Stimulated activated CD4-positive, alpha-beta T cell treated with anti-CD3 and anti-CD28 coated beads, Interleukin-2, amount 100 ng/mL, for 24 hours (primary cell): ENCODE results near the gene CNTNAP5.

Experiments used
- DNase-seq, 2 donors: peaks; one replicate each; pipeline ENCODE4 v3.0.0-alpha.2; 2020

The CNTNAP5 gene

DNA sequence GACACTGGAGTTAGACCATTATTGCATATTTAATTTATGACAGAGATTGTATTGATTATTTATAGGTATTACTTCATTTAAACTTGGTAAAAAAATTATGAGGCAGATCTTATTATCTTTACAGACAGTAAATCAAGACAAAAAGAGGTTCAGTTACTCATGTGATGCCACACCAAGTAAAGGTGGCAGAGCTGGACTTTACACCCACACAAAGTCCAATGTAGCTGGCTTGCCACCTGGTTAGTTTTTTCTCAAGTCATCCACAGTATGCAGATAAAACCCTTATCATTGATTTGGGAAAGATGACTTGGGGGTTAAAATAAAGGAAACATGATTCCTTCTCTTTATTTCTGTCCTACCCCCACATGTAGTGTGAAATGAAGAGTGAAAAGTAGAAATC, 137.2 kb downstream of the CNTNAP5 start:
- no peak for DNase-seq

DNA sequence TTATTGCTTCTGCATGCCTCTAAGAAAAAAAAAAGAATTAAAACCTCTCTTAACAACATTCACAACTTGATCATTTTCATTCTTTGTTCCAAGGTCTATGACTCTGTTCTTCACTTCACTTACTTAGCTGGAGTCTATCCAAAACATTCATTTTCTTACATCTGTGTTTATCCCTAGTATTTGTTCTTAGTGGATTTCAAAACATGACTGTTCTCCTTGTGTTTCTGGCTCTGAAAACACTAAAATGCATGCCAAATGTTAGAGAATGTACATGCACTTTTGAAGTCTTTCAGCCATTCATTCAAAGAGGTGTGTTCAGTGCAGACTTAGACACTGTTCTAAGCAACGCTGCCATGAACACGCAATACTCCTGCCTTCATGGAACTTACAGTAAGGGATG, 138.8 kb downstream of the CNTNAP5 start:
- DNase-seq, result no peak

DNA sequence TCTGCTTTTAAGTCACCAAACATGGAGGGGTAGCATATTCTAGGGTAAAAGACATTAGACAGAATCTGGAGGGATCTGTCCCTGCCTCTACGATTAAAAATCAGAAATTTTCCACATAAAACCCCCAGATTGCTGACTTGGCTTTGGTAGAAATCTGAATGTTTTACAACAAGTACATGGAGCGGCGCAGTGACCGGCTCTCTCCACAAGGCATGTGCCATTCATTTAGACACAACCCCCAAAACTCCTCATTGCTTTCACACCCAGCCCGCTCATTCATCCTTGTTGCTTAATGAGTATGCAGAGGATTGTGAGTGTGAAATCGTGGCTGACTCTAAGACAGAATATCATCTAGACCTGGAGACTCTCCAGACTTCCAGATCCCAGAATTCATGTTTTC, 140.6 kb downstream of the CNTNAP5 start:
- DNase-seq, result no peak

DNA sequence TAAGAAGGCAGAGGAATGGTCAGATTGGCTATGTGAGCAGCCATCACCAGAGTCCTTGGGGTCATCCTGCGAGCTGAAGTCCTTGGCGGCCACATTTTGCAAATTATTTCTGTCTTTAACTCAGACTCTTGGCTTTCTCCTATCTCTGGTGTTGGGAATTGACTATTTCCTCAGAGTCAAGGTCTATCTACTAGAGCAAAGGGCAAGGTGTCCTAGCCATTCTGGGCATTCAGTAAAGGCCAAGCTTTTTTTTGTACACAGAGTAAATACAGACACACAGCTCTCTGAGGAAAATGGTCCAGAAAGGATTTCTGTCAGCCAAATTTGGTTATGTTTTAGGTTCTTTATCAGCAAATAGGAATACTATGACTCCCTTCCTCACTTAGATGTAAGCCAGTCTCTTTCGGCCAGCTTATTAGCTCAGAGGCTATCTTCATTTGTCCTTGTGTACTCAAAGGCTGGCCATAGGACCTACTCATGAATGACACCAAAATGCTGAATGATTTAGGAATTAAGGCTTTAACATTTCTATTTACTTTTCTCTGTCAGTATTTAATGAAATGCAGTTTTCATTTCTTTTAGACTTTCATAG, 146.5 kb downstream of the CNTNAP5 start:
- DNase-seq, result no peak

DNA sequence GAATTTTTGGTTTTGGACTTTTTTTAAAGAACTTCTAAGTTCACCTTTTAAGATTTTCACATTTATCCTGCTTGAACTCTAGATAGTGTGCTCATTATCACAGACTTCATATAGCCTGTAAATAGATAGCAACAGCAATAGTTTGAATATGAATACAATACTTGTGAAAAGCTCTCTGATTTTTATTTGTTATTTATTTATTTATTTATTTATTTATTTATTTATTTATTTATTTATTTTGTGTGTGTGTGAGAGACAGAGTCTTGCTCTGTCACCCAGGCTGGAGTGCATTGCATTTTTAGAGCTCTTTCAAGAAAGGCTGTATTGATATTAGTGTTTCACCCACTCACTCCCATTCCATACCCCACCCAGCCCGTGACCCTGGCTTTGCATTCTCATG, 153.6 kb downstream of the CNTNAP5 start:
- no peak for DNase-seq

DNA sequence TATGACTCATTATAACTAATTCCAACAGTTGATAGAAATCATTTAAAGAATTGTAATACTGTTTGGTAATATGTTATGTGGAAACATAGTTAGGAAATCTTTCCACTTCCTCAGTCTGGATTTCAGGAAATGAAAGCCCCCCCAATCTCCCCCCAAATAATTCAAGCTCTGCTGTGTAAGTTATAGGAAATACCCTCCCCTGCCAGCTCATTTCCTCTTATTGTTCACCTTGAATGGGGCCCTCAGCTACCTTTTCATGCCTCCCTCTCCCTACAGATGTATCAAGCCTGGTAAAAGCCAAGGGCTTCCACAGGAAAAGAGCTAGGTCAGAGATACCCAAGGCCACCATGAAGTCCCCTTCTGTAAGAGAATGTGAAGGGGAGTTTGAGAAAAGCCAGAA, 155.5 kb downstream of the CNTNAP5 start:
- DNase-seq, result no peak

DNA sequence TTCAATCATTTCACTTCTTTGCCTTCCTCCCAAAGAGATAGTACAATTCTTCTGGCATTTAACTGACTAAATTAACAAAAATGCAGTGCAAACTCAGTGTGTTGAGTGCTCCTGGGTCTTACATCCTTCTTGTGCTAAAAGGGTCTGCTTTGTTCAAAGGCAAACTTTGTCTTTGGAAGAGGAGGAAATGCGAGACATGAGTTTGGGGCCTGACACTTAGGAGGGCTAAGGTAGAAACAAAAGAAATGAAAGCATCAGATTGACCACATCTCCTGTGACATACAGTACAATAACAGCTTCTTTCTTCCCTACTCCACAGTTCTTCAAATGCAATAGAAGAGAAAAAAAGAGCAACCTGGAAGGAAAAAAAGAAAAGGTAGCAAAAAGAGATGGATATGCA, 161.7 kb downstream of the CNTNAP5 start:
- DNase-seq, result no peak

DNA sequence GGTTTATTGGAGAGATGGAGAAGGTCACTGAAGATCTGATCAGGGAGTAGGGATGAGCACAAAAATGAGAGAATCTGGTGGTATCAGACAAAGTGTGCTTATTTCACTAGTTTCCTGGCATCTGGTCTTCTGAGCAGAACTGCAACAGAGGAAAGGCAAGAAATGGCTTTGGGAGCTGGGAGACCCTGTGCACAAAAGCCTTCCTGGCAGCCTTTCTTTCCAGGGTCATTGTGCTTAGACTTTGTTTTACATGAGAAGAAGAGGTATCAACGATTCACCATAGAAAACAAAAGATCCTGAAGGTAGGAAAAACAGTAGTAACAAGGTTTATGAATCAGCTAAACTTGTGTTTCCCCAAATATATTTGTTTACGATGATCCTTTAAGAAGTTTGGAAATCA, 162.9 kb downstream of the CNTNAP5 start:
- no peak for DNase-seq

DNA sequence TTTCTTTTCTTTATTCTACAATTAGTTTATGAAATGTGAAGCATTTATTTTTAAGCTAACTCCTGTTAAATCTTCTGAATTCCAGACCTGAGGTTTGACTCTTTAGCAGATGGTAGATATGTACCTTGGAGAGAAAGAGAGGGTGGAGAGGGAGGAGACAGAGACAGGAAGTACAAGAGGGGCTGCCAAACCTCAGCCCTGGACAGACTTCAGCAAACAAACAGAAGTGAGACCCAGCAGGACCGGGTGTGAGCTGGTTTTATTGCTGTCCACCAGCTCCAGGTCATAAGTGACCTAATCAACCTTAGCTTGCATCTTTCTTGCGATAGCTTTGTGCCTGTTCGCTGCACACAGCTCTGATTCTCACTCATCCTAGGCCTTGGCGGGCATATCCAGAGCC, 168.6 kb downstream of the CNTNAP5 start:
- no peak for DNase-seq

DNA sequence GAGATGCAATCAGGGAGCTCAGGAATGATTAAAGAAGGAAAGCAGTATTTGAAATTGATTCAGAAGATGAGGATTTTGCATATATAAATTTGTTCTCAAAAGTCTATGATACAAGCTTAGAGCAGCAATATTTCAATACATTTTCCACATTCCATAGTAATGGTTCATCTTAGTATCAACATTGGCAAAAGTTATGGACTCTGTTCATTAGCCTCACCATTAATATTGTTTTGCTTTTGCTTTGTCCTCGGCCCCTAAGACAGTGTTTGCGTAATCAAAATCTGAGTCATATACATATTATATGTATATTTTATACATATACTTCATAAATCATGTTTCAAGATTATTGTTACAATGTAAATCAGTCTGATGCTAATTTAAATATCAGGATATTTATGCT, 176.6 kb downstream of the CNTNAP5 start:
- DNase-seq, result no peak

DNA sequence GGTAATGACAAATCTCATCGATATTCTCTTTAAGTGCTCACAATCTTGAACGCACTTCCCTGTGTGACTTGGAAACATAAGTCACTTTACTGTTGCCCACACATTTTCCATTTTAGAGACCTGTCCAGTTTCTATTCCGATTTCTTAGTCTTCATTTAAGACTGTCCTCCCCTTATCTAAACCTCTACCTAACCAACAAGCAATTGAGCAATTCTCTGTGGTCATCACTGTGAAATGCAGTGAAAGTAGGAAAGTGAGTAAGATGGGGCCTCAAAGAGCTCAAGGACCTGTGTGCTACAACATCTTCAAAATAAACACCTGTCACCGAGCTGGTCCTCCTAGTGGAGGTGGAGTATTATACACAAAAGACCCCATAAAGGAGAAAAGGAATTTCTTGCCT, 184.4 kb downstream of the CNTNAP5 start:
- no peak for DNase-seq

DNA sequence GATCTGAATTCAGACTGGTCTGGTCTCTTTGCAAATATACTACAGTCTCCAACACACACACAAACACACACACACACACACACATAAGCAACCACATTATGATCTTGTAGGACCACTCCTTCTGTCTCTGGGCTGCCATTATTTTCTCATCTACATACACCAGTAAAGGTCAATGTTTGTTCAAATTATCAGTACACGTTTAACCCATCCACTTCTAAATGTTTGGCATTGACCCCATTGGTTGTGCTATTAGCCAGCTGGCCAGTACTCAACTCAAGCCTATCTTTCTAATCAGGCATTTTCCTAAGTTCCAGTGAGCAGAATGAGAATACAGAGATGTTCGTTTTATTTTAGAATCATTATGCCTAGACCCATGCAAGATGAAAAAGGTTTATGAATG, 186.4 kb downstream of the CNTNAP5 start:
- no peak for DNase-seq

DNA sequence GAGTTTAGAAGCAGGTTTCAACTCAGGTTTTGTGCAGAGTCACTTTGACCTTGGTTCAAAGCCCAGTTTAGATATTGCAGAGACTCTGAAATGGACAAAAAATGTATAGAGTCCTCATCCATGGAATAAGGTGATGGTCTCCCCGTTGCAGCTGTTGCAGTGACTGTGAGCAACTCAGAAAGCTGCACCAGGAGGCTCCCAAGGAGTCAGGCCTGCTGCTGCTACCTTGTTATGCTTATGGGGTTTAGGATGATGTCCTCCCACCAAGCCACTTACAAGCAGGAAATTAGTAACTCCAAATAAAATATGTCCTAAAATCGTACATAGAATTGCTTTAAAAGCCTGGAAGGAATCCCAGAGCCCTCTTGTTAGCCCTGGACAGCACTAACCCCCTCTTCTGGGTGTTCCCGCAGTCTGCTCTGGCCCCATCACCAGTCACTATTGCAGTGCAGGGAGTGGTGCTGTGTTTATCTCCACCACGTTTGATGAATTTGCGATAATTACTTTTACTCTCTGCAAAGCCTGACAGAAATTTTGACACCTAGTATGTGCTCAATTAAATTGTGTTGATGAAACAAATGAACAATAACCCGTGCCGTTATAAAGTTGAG, 189.0 kb downstream of the CNTNAP5 start:
- no peak for DNase-seq

DNA sequence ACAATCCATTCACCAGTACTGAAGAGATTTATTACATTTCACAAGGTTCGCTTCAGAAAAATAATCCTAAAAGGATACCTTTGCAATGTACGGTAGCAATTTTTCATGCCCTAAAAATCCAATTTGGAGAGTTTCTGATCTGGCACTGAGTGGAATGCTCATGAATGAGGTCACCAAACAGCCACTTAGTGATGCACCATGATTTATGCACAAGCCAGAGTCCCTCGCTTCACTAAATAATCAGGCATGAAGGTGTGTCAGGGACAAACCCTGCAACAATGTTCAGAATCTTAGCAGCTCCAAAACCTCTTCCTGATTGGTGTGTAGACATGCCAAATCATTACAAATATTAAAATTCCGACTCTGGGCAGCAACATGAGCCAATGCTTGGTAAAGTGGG, 221.1 kb downstream of the CNTNAP5 start:
- DNase-seq, result no peak

DNA sequence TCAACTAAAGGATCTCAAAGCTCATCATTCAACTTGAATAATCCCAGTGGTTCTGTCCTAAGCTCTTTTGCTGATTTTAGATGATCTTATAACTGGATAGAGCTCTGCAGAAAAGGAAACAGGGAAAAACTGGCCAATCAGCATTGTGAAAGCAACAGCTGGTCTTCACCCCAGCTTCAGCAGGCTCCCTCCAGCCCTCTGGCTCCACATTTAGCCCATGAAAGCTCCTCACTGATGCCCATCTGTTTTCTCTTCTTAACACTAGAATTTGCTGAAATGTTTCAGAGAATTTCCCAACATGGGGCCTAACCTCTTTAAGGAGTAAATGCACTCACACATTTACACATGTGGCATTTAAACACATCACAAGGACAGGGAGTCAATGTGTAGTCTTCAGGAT, 223.3 kb downstream of the CNTNAP5 start:
- no peak for DNase-seq

DNA sequence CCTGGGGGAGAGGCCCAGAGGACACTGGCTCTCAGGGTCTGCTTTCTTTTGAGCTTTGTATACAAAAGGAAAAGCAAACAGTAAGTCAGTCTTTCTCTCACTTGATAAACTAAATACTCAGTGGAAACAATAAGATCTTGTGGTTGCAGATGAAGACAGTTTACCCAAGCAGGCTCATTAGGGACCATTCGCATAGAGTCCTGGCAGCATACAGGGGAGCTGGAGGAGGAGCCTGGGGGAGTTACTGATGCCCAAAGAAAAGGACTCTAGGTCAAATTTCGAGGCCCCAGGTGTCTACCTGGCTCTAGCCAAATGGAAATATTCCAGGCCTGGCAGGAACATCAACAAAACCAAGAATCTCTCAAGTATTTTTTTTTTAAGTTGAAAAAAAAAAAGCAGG, 225.3 kb downstream of the CNTNAP5 start:
- no peak for DNase-seq

DNA sequence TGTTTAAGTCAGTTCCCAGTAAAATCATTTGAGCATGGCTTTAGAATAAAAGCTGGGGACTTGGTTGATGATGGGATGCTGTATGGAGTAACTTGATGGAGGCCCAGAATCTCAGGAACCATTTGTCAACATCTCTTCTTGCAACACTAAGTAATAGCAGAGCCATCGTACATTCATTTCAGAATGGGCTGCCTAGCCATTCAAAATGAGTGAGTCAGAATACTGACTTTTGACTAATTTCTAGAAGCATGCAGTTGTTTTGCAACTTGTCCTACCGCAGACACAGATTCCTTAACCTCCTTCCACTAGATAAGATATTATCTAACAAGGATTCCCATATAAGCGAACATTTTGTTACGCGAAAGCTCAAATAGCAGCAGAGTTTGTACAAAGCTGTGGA, 229.5 kb downstream of the CNTNAP5 start:
- DNase-seq, result no peak

DNA sequence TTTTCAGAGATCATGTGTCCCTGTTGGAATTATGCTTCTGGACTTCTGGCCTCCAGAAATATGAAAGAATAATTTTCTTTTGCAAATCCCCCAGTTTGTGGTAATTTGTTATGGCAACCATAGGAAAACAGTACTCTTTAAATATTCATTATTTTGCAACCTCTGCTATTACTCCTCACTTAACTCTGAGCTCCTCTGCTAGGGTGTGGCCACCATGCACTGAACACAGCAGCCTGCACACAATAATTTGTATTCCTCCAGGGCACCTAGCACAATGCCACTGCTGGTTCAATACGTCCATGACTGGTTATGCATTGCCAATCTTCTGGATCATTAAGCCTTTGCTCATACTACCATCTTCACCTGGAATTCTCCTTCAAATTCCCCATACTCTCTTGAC, 232.0 kb downstream of the CNTNAP5 start:
- DNase-seq, result no peak

DNA sequence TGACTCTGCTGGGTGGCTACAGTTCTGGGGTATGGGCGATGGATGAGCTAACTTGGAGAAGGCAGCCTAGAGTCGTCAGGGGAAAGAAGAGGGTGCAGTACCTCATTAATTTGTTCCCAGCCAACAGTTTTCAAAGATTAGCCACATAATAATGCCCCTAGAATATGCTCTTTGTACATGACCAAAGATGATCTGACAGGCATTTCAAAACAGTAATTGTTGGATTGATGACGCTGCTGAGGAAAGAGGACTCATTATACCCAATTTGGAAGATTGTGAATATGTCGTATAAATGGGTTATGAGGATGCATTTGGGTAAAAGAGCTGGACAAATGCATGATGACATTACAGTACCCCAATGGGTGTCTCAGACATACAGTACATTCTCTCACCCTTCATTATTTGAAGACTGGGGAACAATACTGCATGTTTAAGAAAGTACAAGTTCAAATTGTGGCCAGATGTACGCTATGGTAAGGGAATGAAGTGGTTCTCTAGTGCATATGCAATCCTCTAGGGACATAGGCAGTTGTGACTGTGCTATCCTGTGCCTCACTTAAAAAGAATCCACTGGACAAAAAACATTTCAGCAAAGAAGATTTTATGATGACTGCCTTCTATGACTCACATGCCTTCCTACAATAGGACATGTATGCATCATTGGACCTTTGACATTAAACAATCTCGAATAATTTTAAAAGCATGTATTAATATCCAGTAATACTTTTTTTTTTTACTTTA, 233.2 kb downstream of the CNTNAP5 start:
- no peak for DNase-seq

DNA sequence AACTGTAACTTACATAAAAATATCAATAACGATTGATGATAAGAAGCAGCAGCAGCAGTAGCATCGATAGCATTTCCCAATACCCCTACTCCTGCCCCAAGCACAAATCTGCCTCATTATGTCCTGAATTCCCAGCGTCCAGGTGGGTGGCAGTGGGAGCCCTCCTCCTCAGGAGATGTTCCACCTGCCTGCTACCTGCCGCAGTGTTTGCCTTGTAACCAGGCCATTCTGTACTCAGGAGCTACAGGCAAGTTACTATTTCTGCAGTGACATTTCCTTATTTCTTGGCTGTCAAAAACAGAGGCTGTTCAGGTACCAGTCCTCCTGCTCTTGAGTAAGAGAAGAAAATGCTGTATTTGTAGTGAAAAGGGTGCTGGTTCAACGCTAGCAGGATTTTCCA, 236.4 kb downstream of the CNTNAP5 start:
- DNase-seq, result no peak

DNA sequence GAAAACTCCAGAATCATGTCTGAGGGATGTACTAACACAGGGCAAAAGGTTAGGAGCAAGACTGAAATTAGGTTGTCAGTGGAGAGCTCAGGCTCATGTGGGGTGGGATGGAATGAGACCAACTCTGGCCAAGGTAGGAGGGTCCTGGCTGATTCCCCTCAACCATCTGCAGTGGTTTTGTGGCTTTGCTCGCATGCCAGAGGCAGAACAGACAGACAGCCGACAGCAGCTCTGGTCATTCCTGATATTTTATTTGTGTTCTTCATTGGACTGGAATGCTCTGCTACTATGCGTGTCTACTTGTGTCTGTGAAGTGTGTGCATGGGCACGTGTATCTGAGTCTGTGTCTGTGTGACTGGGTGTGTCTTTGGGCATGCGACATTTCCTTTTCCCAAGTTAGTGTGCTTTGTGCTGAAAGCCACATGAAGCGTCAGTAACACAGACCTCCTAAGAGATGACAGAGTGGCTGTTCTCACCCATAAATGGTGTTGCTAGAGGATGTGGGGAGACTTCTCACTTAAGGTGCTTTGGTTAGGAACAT, 239.5 kb downstream of the CNTNAP5 start:
- DNase-seq, result no peak

DNA sequence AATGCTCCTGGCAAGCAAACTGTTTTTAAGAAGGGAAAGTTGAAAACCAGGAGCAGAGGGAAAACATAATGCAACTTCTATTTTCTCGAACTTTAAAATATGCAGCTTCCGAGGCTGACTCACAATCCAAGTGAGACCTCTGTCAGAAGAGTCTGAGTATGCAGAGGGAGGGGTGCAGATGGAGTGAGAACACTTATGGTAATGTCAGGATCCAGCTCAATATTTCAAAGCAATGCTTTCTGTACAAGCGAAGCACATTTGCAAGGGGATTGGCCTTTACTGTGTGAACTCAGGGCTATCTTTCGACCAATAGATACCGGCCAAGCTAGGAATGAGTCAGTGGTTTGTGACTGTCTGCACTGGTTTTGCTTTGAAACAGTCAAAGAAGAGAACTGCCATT, 242.7 kb downstream of the CNTNAP5 start:
- DNase-seq, result no peak

DNA sequence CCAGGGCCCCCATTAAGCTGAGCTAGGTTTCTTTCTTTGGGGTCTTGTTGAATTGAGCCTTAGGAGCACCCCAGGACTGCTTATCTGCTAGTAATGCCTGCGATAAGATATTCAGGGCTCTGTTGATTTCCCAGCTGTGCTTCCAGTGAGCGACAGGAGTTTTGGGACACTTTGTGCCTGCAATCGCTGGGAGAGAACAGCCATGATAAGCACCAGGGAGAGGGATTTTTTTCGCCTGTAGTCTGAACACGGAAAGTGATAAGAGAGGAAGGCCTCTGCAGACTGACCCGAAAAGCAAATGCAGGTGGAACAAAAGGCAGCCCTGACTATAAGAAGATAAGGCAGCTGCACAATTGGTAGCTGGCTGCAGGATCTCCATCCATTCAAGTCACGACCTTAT, 244.3 kb downstream of the CNTNAP5 start:
- DNase-seq, result no peak

DNA sequence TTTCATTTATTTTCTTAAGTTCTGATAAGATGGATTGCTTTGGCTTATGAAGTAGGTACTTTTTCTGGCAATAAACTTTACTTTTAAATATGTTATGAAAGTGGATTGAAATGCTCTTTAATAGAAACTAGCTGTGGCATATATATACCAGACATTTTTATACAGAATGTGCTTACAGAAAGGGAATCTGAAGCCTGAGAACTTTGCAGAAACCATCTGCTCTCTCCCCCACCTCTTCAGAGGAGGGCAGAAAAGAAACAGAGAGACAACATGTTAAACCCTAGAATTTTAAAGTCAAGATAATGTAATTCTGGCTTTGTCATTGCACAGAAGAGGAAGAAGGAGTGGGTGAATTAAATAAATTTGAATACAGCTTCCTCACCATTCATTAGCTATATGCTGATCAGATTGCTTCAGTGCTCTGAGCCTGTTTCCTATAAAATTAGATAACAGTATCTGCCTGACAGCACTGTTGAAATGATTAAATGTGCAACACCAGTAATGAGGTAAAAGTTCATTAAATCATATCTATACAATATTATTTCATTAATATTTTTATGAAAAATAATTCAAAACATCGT, 247.3 kb downstream of the CNTNAP5 start:
- DNase-seq, result no peak
